GM23338 (cell line): ENCODE measurements around the gene GABPA.

Experiments used
- EZH2 ChIP-seq: fragments of 200-600 bp; sonication (generic); IDR thresholded peaks from one replicate; pipeline ENCODE4 v1.8.0; 2017; ENCODE audit warnings: antibody characterized with exemption, mild to moderate bottlenecking, low read depth; ENCODE audit not compliant: unreplicated experiment
- EZH2phosphoT487 ChIP-seq: fragments of 200-600 bp; sonication (generic); IDR thresholded peaks from one replicate; pipeline ENCODE4 v1.8.1; 2018; ENCODE audit warnings: antibody characterized with exemption; ENCODE audit not compliant: unreplicated experiment
- POLR2AphosphoS5 ChIP-seq: IDR thresholded peaks from 2 replicates; pipeline ENCODE4 v1.6.1; 2016; ENCODE audit warnings: antibody characterized with exemption, low read depth
- TF ChIP-seq, protein P1 (sequence below), 2 experiments: fragments of 200-600 bp in 1 of 2; sonication (generic) in 1 of 2; conservative IDR thresholded peaks; 2 replicates each; pipeline versions ENCODE4 v1.5.1 to v1.6.1; 2016 to 2017; ENCODE audit warnings: antibody characterized with exemption in 2 of 2, low read depth in 2 of 2, mild to moderate bottlenecking in 2 of 2, moderate library complexity in 1 of 2
- TF ChIP-seq, protein P2 (sequence below): IDR thresholded peaks from one replicate; pipeline ENCODE4 v1.6.1; 2018; ENCODE audit warnings: antibody characterized with exemption; ENCODE audit not compliant: unreplicated experiment

DNA sequence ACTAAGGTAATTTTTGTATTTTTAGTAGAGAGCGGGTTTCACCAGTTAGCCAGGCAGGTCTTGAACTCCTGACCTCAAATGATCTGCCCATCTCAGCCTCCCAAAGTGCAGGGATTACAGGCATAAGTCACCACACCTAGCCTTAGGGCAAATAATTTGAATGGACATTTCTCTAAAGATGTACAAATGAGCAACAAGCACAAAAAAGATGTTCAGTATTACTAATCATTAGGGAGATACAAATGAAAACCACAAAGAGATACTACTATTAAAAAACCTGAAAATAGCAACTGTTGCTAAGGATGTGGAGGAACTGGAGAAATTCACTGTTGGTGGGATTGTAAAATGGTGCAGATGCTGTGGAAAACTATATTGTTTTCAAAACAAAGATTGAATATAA, 79.1 kb downstream of the GABPA start:
- TF ChIP-seq, protein P1, sequence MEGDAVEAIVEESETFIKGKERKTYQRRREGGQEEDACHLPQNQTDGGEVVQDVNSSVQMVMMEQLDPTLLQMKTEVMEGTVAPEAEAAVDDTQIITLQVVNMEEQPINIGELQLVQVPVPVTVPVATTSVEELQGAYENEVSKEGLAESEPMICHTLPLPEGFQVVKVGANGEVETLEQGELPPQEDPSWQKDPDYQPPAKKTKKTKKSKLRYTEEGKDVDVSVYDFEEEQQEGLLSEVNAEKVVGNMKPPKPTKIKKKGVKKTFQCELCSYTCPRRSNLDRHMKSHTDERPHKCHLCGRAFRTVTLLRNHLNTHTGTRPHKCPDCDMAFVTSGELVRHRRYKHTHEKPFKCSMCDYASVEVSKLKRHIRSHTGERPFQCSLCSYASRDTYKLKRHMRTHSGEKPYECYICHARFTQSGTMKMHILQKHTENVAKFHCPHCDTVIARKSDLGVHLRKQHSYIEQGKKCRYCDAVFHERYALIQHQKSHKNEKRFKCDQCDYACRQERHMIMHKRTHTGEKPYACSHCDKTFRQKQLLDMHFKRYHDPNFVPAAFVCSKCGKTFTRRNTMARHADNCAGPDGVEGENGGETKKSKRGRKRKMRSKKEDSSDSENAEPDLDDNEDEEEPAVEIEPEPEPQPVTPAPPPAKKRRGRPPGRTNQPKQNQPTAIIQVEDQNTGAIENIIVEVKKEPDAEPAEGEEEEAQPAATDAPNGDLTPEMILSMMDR (conservative IDR thresholded peaks at IDR 0.05; ENCODE audit: low read depth in 2 of 2), result no peak
- TF ChIP-seq EZH2phosphoT487 (no peak), EZH2 (no peak), POLR2AphosphoS5 (no peak)
- TF ChIP-seq, protein P2, sequence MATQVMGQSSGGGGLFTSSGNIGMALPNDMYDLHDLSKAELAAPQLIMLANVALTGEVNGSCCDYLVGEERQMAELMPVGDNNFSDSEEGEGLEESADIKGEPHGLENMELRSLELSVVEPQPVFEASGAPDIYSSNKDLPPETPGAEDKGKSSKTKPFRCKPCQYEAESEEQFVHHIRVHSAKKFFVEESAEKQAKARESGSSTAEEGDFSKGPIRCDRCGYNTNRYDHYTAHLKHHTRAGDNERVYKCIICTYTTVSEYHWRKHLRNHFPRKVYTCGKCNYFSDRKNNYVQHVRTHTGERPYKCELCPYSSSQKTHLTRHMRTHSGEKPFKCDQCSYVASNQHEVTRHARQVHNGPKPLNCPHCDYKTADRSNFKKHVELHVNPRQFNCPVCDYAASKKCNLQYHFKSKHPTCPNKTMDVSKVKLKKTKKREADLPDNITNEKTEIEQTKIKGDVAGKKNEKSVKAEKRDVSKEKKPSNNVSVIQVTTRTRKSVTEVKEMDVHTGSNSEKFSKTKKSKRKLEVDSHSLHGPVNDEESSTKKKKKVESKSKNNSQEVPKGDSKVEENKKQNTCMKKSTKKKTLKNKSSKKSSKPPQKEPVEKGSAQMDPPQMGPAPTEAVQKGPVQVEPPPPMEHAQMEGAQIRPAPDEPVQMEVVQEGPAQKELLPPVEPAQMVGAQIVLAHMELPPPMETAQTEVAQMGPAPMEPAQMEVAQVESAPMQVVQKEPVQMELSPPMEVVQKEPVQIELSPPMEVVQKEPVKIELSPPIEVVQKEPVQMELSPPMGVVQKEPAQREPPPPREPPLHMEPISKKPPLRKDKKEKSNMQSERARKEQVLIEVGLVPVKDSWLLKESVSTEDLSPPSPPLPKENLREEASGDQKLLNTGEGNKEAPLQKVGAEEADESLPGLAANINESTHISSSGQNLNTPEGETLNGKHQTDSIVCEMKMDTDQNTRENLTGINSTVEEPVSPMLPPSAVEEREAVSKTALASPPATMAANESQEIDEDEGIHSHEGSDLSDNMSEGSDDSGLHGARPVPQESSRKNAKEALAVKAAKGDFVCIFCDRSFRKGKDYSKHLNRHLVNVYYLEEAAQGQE, result no peak
